Mesendoderm (in vitro differentiated cells): ENCODE measurements around the gene AKAP6.

Experiments
- DNase-seq: peaks from one replicate; pipeline ENCODE4 v3.0.0; 2013
- H2AK5ac ChIP-seq: 2 replicates; pipeline ENCODE4 v1.6.1; 2013; ENCODE audit warnings: low read length, inconsistent platforms
- H2BK120ac ChIP-seq: 2 replicates; pipeline ENCODE4 v1.6.1; 2013; ENCODE audit warnings: low read depth, mild to moderate bottlenecking, low read length, moderate library complexity, mixed read lengths
- H2BK15ac ChIP-seq: replicated peaks from 2 replicates; pipeline ENCODE4 v1.6.1; 2013; ENCODE audit warnings: low read depth, mild to moderate bottlenecking, moderate library complexity
- H2BK5ac ChIP-seq: 2 replicates; pipeline ENCODE4 v1.6.1; 2013; ENCODE audit warnings: low read length, inconsistent platforms
- H3K18ac ChIP-seq: 2 replicates; pipeline ENCODE4 v1.6.1; 2013; ENCODE audit warnings: mild to moderate bottlenecking, low read length, mixed read lengths
- H3K23ac ChIP-seq: one replicate; pipeline ENCODE4 v1.6.1; 2013; ENCODE audit warnings: low read length
- H3K27ac ChIP-seq: 2 replicates; pipeline ENCODE4 v1.5.1; 2013; ENCODE audit warnings: low read depth, mild to moderate bottlenecking, inconsistent platforms, low read length, moderate library complexity
- H3K27me3 ChIP-seq: 2 replicates; pipeline ENCODE4 v1.6.1; 2013; ENCODE audit warnings: low read length, control low read depth, mild to moderate bottlenecking, inconsistent platforms; ENCODE audit not compliant: insufficient read depth, poor library complexity
- H3K36me3 ChIP-seq: 2 replicates; pipeline ENCODE4 v1.6.1; 2013; ENCODE audit warnings: low read length, inconsistent platforms; ENCODE audit not compliant: control insufficient read depth, insufficient read depth
- H3K4ac ChIP-seq: one replicate; pipeline ENCODE4 v1.6.1; 2013; ENCODE audit warnings: low read depth, mild to moderate bottlenecking, low read length, moderate library complexity
- H3K4me1 ChIP-seq: 2 replicates; pipeline ENCODE4 v1.6.1; 2013; ENCODE audit warnings: low read depth, low read length, inconsistent platforms; ENCODE audit not compliant: control insufficient read depth
- H3K4me2 ChIP-seq: 2 replicates; pipeline ENCODE4 v1.6.1; 2013; ENCODE audit warnings: low read length
- H3K4me3 ChIP-seq: 2 replicates; pipeline ENCODE4 v1.5.1; 2013; ENCODE audit warnings: mild to moderate bottlenecking, low read length
- H3K56ac ChIP-seq: one replicate; pipeline ENCODE4 v1.6.1; 2013; ENCODE audit warnings: low read length
- H3K79me1 ChIP-seq: 2 replicates; pipeline ENCODE4 v1.6.1; 2013; ENCODE audit warnings: low read length, inconsistent platforms
- H3K79me2 ChIP-seq: 2 replicates; pipeline ENCODE4 v1.6.1; 2013; ENCODE audit warnings: mild to moderate bottlenecking, low read length; ENCODE audit not compliant: control insufficient read depth, insufficient read depth
- H3K9ac ChIP-seq: 2 replicates; pipeline ENCODE4 v1.6.1; 2013; ENCODE audit warnings: low read length, inconsistent platforms
- H4K5ac ChIP-seq: one replicate; pipeline ENCODE4 v1.6.1; 2013; ENCODE audit warnings: low read length
- H4K8ac ChIP-seq: one replicate; pipeline ENCODE4 v1.6.1; 2013; ENCODE audit warnings: low read depth, mild to moderate bottlenecking, control low read depth, low read length, moderate library complexity
- WGBS: extraction: QIAGEN DNeasy Blood & Tissue Kit; methylation state at CpG from one replicate; pipeline ENCODE4 v1.1.7; 2013; ENCODE audit warnings: low lambda C conversion rate, missing lambda C conversion rate; ENCODE audit not compliant: insufficient coverage; ENCODE audit errors: extremely low coverage; 5-methylcytosine and 5-hydroxymethylcytosine counted together

AKAP6 gene

DNA sequence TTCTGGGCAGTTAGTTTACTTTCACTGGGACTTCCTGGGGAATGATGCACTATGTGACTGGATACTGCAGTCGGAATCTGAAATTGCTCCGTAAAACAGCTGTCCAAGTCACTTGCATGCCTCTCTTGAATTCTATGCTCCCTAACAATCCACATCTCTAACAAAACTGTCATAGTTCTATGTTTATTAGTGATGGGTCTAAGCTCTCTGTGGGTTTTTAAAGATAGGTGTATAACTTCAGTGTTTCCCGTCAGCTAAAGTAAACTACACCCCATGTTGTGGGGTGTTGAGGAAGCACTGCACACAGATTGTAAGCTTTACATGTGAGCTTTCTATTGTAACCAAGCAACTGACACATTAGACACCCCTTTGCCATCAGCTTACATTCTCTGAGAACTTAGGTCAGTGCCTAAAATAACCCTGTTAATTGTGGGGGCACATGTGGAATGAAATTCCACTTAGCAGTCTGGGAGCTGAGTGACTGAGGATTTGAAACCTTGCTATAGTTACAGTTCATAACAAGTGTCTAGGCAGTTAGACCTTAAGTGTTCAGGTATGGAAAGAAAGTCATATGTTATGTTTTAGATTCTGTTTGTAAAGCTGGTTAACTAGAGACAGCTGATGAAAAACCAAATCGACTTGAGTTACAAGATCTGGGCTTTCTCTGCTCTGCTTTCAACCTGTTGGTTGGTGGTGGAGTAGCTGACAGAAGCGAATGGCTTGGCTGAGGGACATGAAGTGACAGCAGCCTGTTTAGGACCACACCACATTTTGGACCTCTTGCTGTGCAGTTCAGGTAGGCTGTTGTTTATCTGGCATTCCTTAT is 165.7 kb downstream of the AKAP6 start:
- no peaks in the 10 kb centered on the region for H3K4me1 ChIP-seq
- H3K27me3 ChIP-seq, result no peaks in the 10 kb centered on the region
- no CpG with 5 or more reads among the region's 5 CpGs for WGBS
- no peak overlapping the region for H2BK120ac ChIP-seq
- H3K36me3 ChIP-seq, result no peaks in the 10 kb centered on the region
- H2AK5ac ChIP-seq, result no peak overlapping the region
- H3K79me1 ChIP-seq, result no peaks in the 10 kb centered on the region
- H2BK5ac ChIP-seq, result no peak overlapping the region
- no peak overlapping the region for H3K4me3 ChIP-seq
- no peak overlapping the region for H3K56ac ChIP-seq
- peak; percentile 24 for DNase-seq
- no peak overlapping the region for H3K9ac ChIP-seq
- no peak overlapping the region for H3K4ac ChIP-seq
- no peak overlapping the region for H3K27ac ChIP-seq
- no peak overlapping the region for H4K5ac ChIP-seq
- no peak overlapping the region for H3K4me2 ChIP-seq
- H3K79me2 ChIP-seq, result no peaks in the 10 kb centered on the region
- no peak overlapping the region for H3K18ac ChIP-seq
- no peak overlapping the region for H4K8ac ChIP-seq
- H2BK15ac ChIP-seq, result no peak overlapping the region
- H3K23ac ChIP-seq, result no peak overlapping the region

DNA sequence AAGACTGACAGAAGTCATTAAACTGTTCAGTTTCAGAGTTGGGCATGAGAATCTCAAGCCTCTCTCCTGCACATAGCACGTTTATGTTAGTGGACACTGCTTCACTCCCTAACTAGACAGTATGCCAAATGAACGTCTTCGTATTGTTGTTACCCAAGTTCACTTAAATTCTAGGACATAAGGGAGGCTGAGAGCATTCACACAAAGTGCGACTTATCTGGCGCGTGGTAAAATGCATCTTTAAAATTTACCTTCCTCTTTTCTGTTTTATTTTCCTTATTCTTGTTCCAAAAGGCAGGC is 166.3 kb downstream of the AKAP6 start:
- H3K56ac ChIP-seq, result no peak overlapping the region
- H3K23ac ChIP-seq, result no peak overlapping the region
- no peak overlapping the region for H3K4me2 ChIP-seq
- no CpG with 5 or more reads among the region's 6 CpGs for WGBS
- no peak overlapping the region for H2BK5ac ChIP-seq
- no peak for DNase-seq
- no peak overlapping the region for H3K9ac ChIP-seq
- H3K4ac ChIP-seq, result no peak overlapping the region
- no peaks in the 10 kb centered on the region for H3K4me1 ChIP-seq
- H2BK15ac ChIP-seq, result no peak overlapping the region
- no peaks in the 10 kb centered on the region for H3K79me2 ChIP-seq
- H3K4me3 ChIP-seq, result no peak overlapping the region
- no peak overlapping the region for H4K8ac ChIP-seq
- no peaks in the 10 kb centered on the region for H3K79me1 ChIP-seq
- H3K18ac ChIP-seq, result no peak overlapping the region
- no peak overlapping the region for H2BK120ac ChIP-seq
- H4K5ac ChIP-seq, result no peak overlapping the region
- H3K27ac ChIP-seq, result no peak overlapping the region
- no peaks in the 10 kb centered on the region for H3K36me3 ChIP-seq
- H3K27me3 ChIP-seq, result no peaks in the 10 kb centered on the region
- no peak overlapping the region for H2AK5ac ChIP-seq

DNA sequence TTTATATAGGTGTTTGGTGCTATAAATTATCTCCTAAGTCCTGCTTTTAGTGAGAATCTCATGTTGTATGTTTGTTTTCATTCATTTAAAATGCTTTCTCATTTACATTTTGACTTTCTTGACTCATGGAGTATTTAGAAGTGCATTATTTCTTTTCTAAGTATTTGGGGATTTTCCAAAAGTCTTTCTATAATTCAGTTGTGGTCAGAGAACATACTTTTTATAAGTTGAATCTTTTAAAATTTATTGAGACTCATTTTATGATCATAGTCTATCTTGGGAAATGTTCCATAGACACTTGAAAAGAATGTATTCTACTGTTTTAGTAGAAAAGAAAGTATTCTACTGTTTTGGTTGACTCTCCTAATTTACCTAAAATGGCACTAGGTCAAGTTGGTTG is 168.2 kb downstream of the AKAP6 start:
- H3K27ac ChIP-seq, result no peak overlapping the region
- no peak overlapping the region for H3K18ac ChIP-seq

DNA sequence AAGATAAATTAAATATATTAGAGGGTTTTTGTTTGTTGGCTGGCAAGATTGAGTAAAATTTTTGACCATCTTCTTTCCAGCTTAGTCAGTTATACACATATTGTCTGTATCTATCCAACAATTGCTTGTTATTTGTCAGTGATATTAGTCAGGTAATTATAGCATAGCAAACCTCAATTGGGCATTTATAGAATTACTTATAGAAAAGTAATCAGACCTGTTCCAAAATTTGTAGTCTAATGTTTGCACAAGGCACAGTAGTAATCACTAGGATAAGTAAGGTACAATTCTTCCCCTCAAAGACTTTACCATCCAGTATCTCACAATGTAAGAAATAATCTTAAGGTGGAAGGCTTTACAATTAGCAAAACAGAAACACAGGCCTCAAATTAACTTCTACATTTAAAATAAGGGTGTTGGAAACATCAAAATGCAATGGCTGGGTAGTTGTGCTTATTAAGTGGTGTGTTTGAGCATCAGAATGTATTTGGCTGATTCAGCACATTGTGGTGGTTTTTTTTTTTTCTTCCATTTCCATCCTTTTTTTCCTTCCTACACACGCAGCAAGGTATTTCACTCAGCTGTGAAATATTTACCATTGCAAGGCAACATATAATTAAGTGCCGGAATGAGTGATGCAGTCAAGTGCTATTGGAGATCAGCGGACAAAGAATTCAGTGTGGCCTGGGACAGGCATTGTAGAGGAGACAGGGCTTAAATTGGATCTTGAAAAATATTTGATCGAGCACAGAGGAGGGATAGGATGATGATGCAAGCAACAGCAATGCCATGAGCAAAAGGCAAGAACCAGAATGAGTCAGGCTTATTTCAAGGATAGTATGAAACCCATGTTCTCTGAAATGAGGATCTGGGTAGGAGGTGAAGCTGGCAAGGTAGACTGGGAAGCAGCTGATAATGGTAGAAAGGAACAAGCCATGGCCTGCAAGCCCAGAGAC is 178.2 kb downstream of the AKAP6 start:
- Histone ChIP-seq H2BK5ac (no peak overlapping the region), H2AK5ac (no peak overlapping the region), H3K4me3 (no peak overlapping the region), H3K18ac (no peak overlapping the region), H3K23ac (no peak overlapping the region), H3K27me3 (no peaks in the 10 kb centered on the region), H3K27ac (no peak overlapping the region), H4K5ac (no peak overlapping the region), H3K79me1 (no peaks in the 10 kb centered on the region), H3K79me2 (no peaks in the 10 kb centered on the region), H4K8ac (no peak overlapping the region), H3K9ac (no peak overlapping the region), H3K4me2 (no peak overlapping the region), H3K4ac (no peak overlapping the region), H3K4me1 (no peaks in the 10 kb centered on the region), H3K56ac (no peak overlapping the region), H2BK120ac (no peak overlapping the region), H2BK15ac (no peak overlapping the region), H3K36me3 (no peaks in the 10 kb centered on the region)
- no CpG with 5 or more reads among the region's 4 CpGs for WGBS
- peak; percentile 56 for DNase-seq

More for the DNA sequence above, 168.2 kb downstream of the AKAP6 start:
- Histone ChIP-seq H3K4ac (no peak overlapping the region), H3K36me3 (no peaks in the 10 kb centered on the region), H3K56ac (no peak overlapping the region), H3K79me1 (no peaks in the 10 kb centered on the region), H4K8ac (no peak overlapping the region), H2BK5ac (no peak overlapping the region), H3K23ac (no peak overlapping the region), H3K9ac (no peak overlapping the region), H3K79me2 (no peaks in the 10 kb centered on the region), H3K4me2 (no peak overlapping the region), H2BK15ac (no peak overlapping the region), H3K4me3 (no peak overlapping the region), H4K5ac (no peak overlapping the region), H2BK120ac (no peak overlapping the region), H3K4me1 (no peaks in the 10 kb centered on the region), H3K27me3 (no peaks in the 10 kb centered on the region), H2AK5ac (no peak overlapping the region)
- DNase-seq, result no peak

DNA sequence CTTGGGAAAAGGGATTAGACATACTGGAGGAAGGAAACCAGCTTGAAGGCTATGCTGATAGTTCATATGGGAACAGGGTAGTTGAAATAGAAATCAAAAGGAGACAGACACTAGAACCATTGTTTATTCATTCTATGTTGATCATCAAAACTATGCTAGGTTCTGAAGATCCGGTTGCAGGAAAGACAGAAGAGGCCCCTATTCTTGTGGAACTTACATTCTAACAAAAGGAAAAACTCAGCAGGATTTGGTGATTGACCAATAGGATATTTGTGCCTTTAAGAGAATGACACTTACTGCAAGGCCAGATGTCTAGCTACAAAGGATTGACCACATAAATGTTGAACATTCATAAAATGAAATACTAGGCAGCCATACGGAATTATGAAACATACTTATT is 179.2 kb downstream of the AKAP6 start:
- no peaks in the 10 kb centered on the region for H3K27me3 ChIP-seq
- no peak overlapping the region for H3K23ac ChIP-seq
- no peaks in the 10 kb centered on the region for H3K79me2 ChIP-seq
- H3K4ac ChIP-seq, result no peak overlapping the region
- no CpG with 5 or more reads among the region's 2 CpGs for WGBS
- H3K4me3 ChIP-seq, result no peak overlapping the region
- no peak overlapping the region for H2BK15ac ChIP-seq
- no peak overlapping the region for H2BK120ac ChIP-seq
- H3K18ac ChIP-seq, result no peak overlapping the region
- no peak overlapping the region for H2BK5ac ChIP-seq
- no peak for DNase-seq
- no peak overlapping the region for H3K56ac ChIP-seq
- H3K4me1 ChIP-seq, result no peaks in the 10 kb centered on the region
- H3K79me1 ChIP-seq, result no peaks in the 10 kb centered on the region
- no peaks in the 10 kb centered on the region for H3K36me3 ChIP-seq
- H4K8ac ChIP-seq, result no peak overlapping the region
- no peak overlapping the region for H3K4me2 ChIP-seq
- no peak overlapping the region for H2AK5ac ChIP-seq
- no peak overlapping the region for H4K5ac ChIP-seq
- no peak overlapping the region for H3K27ac ChIP-seq
- no peak overlapping the region for H3K9ac ChIP-seq
